ENCODE measurements around the gene USP15. TPM values are rescaled to one million over a fixed set of nuclear protein-coding genes. Genes with fewer than 3 reads are reported as not detected.

The USP15 gene
- polyA plus RNA-seq, 4 donors: 46.8 to 51.5 (median 50.0) TPM

GRCh38 chr12:62279058-62279457, 18.9 kb downstream of the USP15 start:
- no peak for DNase-seq (ENCODE audit: low read depth in 4 of 4, low spot score in 3 of 4)

GRCh38 chr12:62279961-62280360, 19.8 kb downstream of the USP15 start:
- DNase-seq (ENCODE audit: low read depth in 4 of 4, low spot score in 3 of 4): no peak

- DNase-seq (ENCODE audit: low read depth in 4 of 4, low spot score in 3 of 4): no peak
These were observed 22.0 kb downstream of the USP15 start for GRCh38 chr12:62282057-62282774.

GRCh38 chr12:62284749-62285148, 24.5 kb downstream of the USP15 start:
- no peak for DNase-seq (ENCODE audit: low read depth in 4 of 4, low spot score in 3 of 4)

GRCh38 chr12:62285284-62285683, 25.1 kb downstream of the USP15 start:
- DNase-seq (ENCODE audit: low read depth in 4 of 4, low spot score in 3 of 4): no peak

GRCh38 chr12:62288328-62288727, 28.1 kb downstream of the USP15 start:
- DNase-seq (ENCODE audit: low read depth in 4 of 4, low spot score in 3 of 4): no peak

GRCh38 chr12:62290846-62291245, 30.6 kb downstream of the USP15 start:
- DNase-seq (ENCODE audit: low read depth in 4 of 4, low spot score in 3 of 4): no peak

GRCh38 chr12:62291864-62292760, 31.9 kb downstream of the USP15 start:
- no peak for DNase-seq (ENCODE audit: low read depth in 4 of 4, low spot score in 3 of 4)

GRCh38 chr12:62292761-62293344, 32.6 kb downstream of the USP15 start:
- DNase-seq (ENCODE audit: low read depth in 4 of 4, low spot score in 3 of 4): no peak

GRCh38 chr12:62294378-62294777, 34.2 kb downstream of the USP15 start:
- DNase-seq (ENCODE audit: low read depth in 4 of 4, low spot score in 3 of 4): no peak

- DNase-seq (ENCODE audit: low read depth in 4 of 4, low spot score in 3 of 4): no peak
These were observed 35.8 kb downstream of the USP15 start for GRCh38 chr12:62296001-62296400.

GRCh38 chr12:62297321-62297720, 37.1 kb downstream of the USP15 start:
- DNase-seq (ENCODE audit: low read depth in 4 of 4, low spot score in 3 of 4): no peak

GRCh38 chr12:62299617-62300016, 39.4 kb downstream of the USP15 start:
- no peak for DNase-seq (ENCODE audit: low read depth in 4 of 4, low spot score in 3 of 4)

GRCh38 chr12:62301080-62301798, 41.0 kb downstream of the USP15 start:
- DNase-seq (ENCODE audit: low read depth in 4 of 4, low spot score in 3 of 4): no peak

- no peak for DNase-seq (ENCODE audit: low read depth in 4 of 4, low spot score in 3 of 4)
These were observed 41.6 kb downstream of the USP15 start for GRCh38 chr12:62301799-62302133.

GRCh38 chr12:62304560-62304959, 44.4 kb downstream of the USP15 start:
- no peak for DNase-seq (ENCODE audit: low read depth in 4 of 4, low spot score in 3 of 4)

- no peak for DNase-seq (ENCODE audit: low read depth in 4 of 4, low spot score in 3 of 4)
These were observed 45.6 kb downstream of the USP15 start for GRCh38 chr12:62305778-62306177.

GRCh38 chr12:62306569-62307530, 46.6 kb downstream of the USP15 start:
- no peak for DNase-seq (ENCODE audit: low read depth in 4 of 4, low spot score in 3 of 4)

GRCh38 chr12:62308201-62308600, 48.0 kb downstream of the USP15 start:
- no peak for DNase-seq (ENCODE audit: low read depth in 4 of 4, low spot score in 3 of 4)
